ENCODE data around the gene DSCAML1. TPM values are rescaled to one million over a fixed set of nuclear protein-coding genes. Genes with fewer than 3 reads are reported as not detected.

DSCAML1 gene
- total RNA-seq, 1 experiment from 2014 or later = not detected

GRCh38 chr11:117834838-117835443 is 37.9 kb upstream of the DSCAML1 start:
- TF ChIP-seq EZH2 (IDR thresholded peaks at IDR 0.05; ENCODE audit: low read length, unreplicated experiment) = no peak
- no peak for TF ChIP-seq CTCF (conservative IDR thresholded peaks at IDR 0.05; ENCODE audit: low read depth, low read length)
- ChIA-PET CTCF (no interaction called here), POLR2A (ENCODE audit: unreplicated experiment) (no interaction called here)
- Histone ChIP-seq H2AFZ (ENCODE audit: low read length) (no peak overlapping the region), H3K27me3 (ENCODE audit: low read length) (peaks cover 96% of the 10 kb centered on the region), H3K27ac (ENCODE audit: low read length) (no peak overlapping the region), H3F3A (ENCODE audit: low read length, unreplicated experiment) (no peaks in the 10 kb centered on the region), H3K9me2 (replicated peaks; ENCODE audit: low read length) (no peaks in the 10 kb centered on the region), H3K4me3 (ENCODE audit: low read length) (no peak overlapping the region), H4K20me1 (ENCODE audit: low read length) (no peaks in the 10 kb centered on the region), H3K4me1 (ENCODE audit: insufficient read depth, low read length) (no peaks in the 10 kb centered on the region), H3K9ac (ENCODE audit: low read length) (no peak overlapping the region), H3K79me2 (ENCODE audit: low read length) (no peaks in the 10 kb centered on the region), H3K36me3 (ENCODE audit: low read depth, low read length) (no peaks in the 10 kb centered on the region), H3K9me3 (ENCODE audit: low read length) (no peaks in the 10 kb centered on the region), H3K4me2 (ENCODE audit: low read length) (no peak overlapping the region)
- intact Hi-C loops (cut with micrococcal nuclease) = no loop called here
- BruUV-seq (replicated peaks) = no TSS peak
- DNase-seq = no peak
- no peak for ATAC-seq

GRCh38 chr11:117834068-117834810 is 37.2 kb upstream of the DSCAML1 start:
- no peak overlapping the region for H3K27ac ChIP-seq (ENCODE audit: low read length)
- H3K9ac ChIP-seq (ENCODE audit: low read length) = no peak overlapping the region
- CTCF ChIA-PET = no interaction called here
- no peaks in the 10 kb centered on the region for H3K9me2 ChIP-seq (replicated peaks; ENCODE audit: low read length)
- intact Hi-C loops (cut with micrococcal nuclease) = no loop called here
- TF ChIP-seq CTCF (conservative IDR thresholded peaks at IDR 0.05; ENCODE audit: low read depth, low read length) (no peak), EZH2 (IDR thresholded peaks at IDR 0.05; ENCODE audit: low read length, unreplicated experiment) (no peak), EZH2phosphoT487 (IDR thresholded peaks at IDR 0.05; ENCODE audit: borderline replicate concordance, low read length) (no peak)
- no peak for DNase-seq
- no TSS peak for BruUV-seq (replicated peaks)
- no peak overlapping the region for H3K4me2 ChIP-seq (ENCODE audit: low read length)
- H3K27me3 ChIP-seq (ENCODE audit: low read length) = peaks cover 92% of the 10 kb centered on the region
- no peaks in the 10 kb centered on the region for H3K79me2 ChIP-seq (ENCODE audit: low read length)
- H3K36me3 ChIP-seq (ENCODE audit: low read depth, low read length) = no peaks in the 10 kb centered on the region
- no peak overlapping the region for H2AFZ ChIP-seq (ENCODE audit: low read length)
- H4K20me1 ChIP-seq (ENCODE audit: low read length) = no peaks in the 10 kb centered on the region
- H3K9me3 ChIP-seq (ENCODE audit: low read length) = no peaks in the 10 kb centered on the region
- no peak overlapping the region for H3K4me3 ChIP-seq (ENCODE audit: low read length)
- ATAC-seq = no peak
- no peaks in the 10 kb centered on the region for H3K4me1 ChIP-seq (ENCODE audit: insufficient read depth, low read length)
- H3F3A ChIP-seq (ENCODE audit: low read length, unreplicated experiment) = no peaks in the 10 kb centered on the region
- POLR2A ChIA-PET (ENCODE audit: unreplicated experiment) = no interaction called here

- ChIA-PET POLR2A (ENCODE audit: unreplicated experiment) (no interaction called here), CTCF (no interaction called here)
- no peak for TF ChIP-seq CTCF (conservative IDR thresholded peaks at IDR 0.05; ENCODE audit: low read depth, low read length)
- no peak for TF ChIP-seq EZH2 (IDR thresholded peaks at IDR 0.05; ENCODE audit: low read length, unreplicated experiment)
- TF ChIP-seq EZH2phosphoT487 (IDR thresholded peaks at IDR 0.05; ENCODE audit: borderline replicate concordance, low read length) = no peak
- no peaks in the 10 kb centered on the region for H4K20me1 ChIP-seq (ENCODE audit: low read length)
- H3K27ac ChIP-seq (ENCODE audit: low read length) = no peak overlapping the region
- H3K79me2 ChIP-seq (ENCODE audit: low read length) = no peaks in the 10 kb centered on the region
- H3K9me2 ChIP-seq (replicated peaks; ENCODE audit: low read length) = no peaks in the 10 kb centered on the region
- H3K36me3 ChIP-seq (ENCODE audit: low read depth, low read length) = no peaks in the 10 kb centered on the region
- H3K9ac ChIP-seq (ENCODE audit: low read length) = no peak overlapping the region
- ATAC-seq (no peak), DNase-seq (no peak)
- intact Hi-C loops (cut with micrococcal nuclease) = no loop called here
- H3K27me3 ChIP-seq (ENCODE audit: low read length) = peaks cover 84% of the 10 kb centered on the region
- H3F3A ChIP-seq (ENCODE audit: low read length, unreplicated experiment) = no peaks in the 10 kb centered on the region
- H3K4me1 ChIP-seq (ENCODE audit: insufficient read depth, low read length) = peaks cover 6% of the 10 kb centered on the region
- no peaks in the 10 kb centered on the region for H3K9me3 ChIP-seq (ENCODE audit: low read length)
- no peak overlapping the region for H2AFZ ChIP-seq (ENCODE audit: low read length)
- H3K4me3 ChIP-seq (ENCODE audit: low read length) = no peak overlapping the region
- no TSS peak for BruUV-seq (replicated peaks)
- no peak overlapping the region for H3K4me2 ChIP-seq (ENCODE audit: low read length)
These were observed 36.4 kb upstream of the DSCAML1 start for GRCh38 chr11:117833401-117833891.
